GM12864 (cell line): ENCODE results near the gene ALG2.

ENCODE experiments used
- DNase-seq: peaks from one replicate; pipeline ENCODE4 v3.0.0-alpha.2; 2011; ENCODE audit warnings: low read depth
- H3K4me3 ChIP-seq: 2 replicates; pipeline ENCODE4 v1.5.1; 2011; ENCODE audit warnings: mild to moderate bottlenecking, low read depth, low read length, control low read depth
- TF ChIP-seq, protein P1 (sequence below): IDR thresholded peaks from 2 replicates; pipeline ENCODE4 v1.5.1; 2011; ENCODE audit warnings: low read depth, mild to moderate bottlenecking, moderate library complexity, low read length, control low read depth, inconsistent platforms; ENCODE audit errors: missing control alignments

The ALG2 gene

DNA sequence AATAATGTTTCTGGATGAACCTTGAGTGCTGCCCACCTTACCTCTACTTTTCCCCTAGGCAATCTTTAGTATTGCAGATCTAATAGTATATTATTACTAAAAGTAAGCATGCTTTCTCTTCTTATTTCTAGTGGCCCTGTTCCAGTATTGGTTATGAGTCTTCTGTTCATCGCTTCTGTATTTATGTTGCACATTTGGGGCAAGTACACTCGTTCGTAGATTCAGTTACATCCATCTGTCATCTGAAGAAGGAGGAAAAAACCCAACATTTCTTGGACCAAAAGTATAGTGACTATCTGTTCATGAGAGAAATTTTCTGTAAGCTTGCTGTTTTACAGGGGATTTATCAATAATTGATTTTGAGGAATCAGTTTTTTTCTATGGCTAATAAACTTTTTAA is 8.5 kb upstream of the ALG2 start:
- no peak overlapping the region for H3K4me3 ChIP-seq
- TF ChIP-seq, protein P1, sequence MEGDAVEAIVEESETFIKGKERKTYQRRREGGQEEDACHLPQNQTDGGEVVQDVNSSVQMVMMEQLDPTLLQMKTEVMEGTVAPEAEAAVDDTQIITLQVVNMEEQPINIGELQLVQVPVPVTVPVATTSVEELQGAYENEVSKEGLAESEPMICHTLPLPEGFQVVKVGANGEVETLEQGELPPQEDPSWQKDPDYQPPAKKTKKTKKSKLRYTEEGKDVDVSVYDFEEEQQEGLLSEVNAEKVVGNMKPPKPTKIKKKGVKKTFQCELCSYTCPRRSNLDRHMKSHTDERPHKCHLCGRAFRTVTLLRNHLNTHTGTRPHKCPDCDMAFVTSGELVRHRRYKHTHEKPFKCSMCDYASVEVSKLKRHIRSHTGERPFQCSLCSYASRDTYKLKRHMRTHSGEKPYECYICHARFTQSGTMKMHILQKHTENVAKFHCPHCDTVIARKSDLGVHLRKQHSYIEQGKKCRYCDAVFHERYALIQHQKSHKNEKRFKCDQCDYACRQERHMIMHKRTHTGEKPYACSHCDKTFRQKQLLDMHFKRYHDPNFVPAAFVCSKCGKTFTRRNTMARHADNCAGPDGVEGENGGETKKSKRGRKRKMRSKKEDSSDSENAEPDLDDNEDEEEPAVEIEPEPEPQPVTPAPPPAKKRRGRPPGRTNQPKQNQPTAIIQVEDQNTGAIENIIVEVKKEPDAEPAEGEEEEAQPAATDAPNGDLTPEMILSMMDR, result no peak

DNA sequence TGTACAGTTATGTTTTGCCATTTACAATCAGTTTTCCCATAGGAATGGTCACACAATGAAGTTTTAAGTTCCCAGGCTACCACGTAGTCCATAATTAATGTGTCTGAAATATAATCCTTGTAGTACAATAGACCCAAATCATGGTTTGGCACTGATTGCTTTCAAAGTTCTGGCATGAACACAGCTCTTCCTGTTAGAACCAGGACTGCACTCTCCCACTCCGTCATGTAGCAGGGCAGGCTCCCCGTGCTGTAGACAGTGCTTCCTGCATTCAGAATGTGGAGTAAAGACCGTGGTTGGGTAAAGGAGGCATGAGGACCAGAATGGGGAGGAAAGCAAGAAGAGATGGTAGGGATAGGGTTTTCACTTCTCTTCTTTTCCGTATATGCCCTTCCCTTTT is 4.3 kb upstream of the ALG2 start:
- DNase-seq, result no peak
- TF ChIP-seq, protein P1, result no peak
- H3K4me3 ChIP-seq, result no peak overlapping the region

More for the DNA sequence above, 8.5 kb upstream of the ALG2 start:
- DNase-seq, result no peak

DNA sequence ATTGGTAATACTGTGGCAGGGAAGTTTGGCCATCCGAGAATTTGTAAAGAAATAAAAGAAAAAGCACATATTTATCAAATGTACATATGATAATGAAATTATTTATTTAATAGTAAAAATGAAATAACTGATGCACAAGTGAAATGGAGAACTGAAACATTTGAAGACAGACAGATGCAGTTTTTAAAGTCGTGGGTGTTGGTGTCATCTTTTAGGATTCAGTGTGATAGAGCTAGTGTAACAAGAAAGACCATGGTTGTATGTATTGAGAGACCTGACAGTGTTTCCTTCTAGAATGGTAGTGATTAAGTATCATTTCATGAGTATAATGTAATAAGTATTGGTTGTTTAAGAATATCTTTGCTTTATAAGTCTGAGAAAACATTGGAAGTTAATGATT is 2.7 kb upstream of the ALG2 start:
- H3K4me3 ChIP-seq, result peak overlapping the region; percentile 86; the same call in 1 of the 2 replicates

DNA sequence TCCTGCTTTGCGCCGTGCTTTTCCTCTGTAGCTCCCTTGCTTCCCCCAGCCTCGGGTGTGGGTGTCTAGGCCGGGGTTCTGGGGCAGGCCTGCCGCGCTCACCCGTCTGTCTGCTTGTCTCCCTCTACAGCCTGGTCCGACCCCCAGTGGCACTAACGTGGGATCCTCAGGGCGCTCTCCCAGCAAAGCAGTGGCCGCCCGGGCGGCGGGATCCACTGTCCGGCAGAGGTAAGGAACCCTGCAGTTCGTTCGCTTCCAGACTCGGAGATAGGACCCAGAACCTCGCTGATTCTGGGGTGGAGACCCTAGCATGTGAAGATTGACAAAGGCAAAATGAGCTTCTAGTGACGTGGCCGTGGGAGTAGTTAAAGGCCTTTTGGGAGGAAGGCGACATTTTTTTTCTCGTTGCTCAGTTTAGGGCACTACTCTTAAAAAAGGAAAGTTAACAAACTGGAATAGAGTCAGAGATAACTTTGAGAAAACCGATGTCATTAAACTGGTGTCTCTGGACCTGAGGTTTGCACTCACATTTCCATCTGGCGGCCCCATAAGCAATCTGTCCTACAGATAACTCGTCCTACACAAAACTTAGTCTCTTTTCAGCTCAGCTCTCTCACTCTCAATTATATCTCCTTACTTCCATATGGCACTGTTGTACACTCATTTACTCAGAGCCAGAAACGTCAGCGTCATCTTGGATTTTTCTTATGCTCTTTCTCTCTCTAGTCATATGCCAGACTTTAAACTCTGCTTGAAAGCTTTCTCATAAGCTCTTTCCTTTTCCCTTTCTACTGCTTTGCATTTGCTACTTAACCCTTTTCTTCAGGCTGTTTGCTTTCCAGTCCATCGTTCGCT is 901 bp upstream of the ALG2 start:
- H3K4me3 ChIP-seq, result peak overlapping the region; percentile 86
- DNase-seq, result no peak
- TF ChIP-seq, protein P1, result peak; percentile 2

More for the DNA sequence above, 2.7 kb upstream of the ALG2 start:
- TF ChIP-seq, protein P1, result no peak
- no peak for DNase-seq

DNA sequence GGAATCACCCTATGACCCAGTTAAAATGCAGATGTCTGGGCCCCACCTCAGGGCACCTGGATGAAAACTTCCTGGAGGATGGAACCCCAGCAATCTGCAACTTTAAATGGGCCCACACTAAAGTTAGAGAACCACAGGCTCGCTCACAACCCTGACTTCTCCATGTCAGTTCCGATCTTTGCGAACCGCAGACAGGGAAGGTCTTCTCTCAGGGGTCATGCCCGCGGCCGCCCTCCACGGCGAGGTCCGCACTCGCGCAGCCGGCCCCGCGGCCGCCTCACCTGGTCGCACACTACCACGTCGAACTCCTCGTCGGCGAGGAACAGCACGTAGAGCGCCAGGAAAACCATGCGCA is 499 bp downstream of the ALG2 start:
- TF ChIP-seq, protein P1, result no peak
- H3K4me3 ChIP-seq, result peak overlapping the region; percentile 86
- no peak for DNase-seq

DNA sequence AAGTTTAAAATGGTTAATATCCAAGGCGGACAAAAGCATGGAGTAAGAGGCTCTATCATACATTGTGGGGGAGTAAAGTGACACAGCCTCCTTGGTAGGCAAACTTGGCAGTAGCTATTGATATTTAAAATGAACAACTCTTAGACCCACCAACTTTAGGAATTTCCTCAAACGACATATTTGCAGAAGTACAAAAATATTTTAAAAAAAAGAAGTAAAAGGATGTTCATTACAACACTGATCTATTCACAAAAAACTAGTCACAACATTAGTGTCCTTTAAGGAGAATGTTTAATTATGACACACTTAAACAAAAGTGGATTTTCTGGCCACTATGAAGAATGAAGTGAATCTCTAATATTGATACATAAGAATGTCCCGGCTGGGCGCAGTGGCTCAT is 1.7 kb downstream of the ALG2 start:
- peak overlapping the region; percentile 86; the same call in 1 of the 2 replicates for H3K4me3 ChIP-seq
- TF ChIP-seq, protein P1, result no peak
- no peak for DNase-seq

DNA sequence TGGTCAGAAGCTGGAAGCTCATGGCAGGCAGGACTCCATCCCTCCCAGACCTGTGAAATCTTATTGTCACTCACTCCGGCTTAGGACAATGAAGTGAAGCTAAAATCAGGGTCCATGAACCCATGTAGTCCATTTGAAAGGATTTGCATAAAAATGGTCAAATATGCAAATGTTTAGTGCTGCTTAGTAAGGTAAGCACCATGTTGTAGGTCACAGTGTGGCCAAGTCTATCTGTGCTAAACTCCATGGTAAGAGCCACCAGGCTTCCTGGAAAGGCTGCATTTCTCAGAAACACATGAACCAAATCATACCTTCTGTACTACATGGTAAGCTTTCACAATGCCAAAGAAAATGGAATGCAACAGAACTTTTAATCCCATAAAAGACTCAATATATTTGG is 5.7 kb downstream of the ALG2 start:
- TF ChIP-seq, protein P1, result no peak
- no peak for DNase-seq
- no peak overlapping the region for H3K4me3 ChIP-seq
